HG03097 (cell line): ENCODE data around the gene NOC2L.

Source experiments
- ATAC-seq: cut with Tn5 transposase; IDR thresholded peaks from one replicate; pipeline ENCODE4 v1.9.1; 2021; ENCODE audit not compliant: unreplicated experiment, low FRiP score

The NOC2L gene

GRCh38 chr1:932776-933602 is 26.1 kb downstream of the NOC2L start:
- no peak for ATAC-seq

GRCh38 chr1:932173-932510 is 26.9 kb downstream of the NOC2L start:
- no peak for ATAC-seq

DNA sequence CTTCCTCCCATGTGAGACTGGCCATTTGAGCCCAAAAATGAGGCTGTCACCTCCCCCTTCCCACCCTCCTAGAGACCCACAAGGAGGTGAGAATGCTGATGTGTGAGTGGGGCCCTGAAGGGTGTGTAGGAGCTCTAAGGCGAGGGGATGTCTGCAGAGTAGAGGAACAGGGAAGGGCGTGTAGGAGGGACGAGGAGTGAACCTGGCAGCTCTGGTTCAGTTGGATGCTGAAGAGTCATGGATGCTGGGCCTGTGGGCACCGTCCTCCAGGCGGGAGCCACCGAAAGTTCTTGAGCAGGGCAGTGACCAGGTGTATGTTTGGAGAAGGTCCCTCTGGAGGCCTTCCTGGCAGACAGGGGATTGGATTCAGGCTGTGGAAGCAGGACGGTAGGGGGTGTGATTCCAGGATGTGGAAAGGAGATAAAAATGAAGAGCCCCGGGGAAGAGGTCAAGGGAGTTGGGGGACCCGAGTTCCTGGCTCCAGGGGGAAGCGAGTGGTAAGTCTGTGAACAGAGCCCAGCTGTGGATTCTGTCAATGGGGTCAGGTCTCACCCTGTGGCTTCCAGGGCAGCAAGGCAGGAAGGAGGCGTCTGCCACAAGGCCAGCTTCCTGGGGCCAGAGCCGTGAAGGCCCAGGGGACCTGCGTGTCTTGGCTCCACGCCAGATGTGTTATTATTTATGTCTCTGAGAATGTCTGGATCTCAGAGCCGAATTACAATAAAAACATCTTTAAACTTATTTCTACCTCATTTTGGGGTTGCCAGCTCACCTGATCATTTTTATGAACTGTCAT is 27.5 kb downstream of the NOC2L start:
- no peak for ATAC-seq

GRCh38 chr1:930633-931138 is 28.4 kb downstream of the NOC2L start:
- no peak for ATAC-seq

DNA sequence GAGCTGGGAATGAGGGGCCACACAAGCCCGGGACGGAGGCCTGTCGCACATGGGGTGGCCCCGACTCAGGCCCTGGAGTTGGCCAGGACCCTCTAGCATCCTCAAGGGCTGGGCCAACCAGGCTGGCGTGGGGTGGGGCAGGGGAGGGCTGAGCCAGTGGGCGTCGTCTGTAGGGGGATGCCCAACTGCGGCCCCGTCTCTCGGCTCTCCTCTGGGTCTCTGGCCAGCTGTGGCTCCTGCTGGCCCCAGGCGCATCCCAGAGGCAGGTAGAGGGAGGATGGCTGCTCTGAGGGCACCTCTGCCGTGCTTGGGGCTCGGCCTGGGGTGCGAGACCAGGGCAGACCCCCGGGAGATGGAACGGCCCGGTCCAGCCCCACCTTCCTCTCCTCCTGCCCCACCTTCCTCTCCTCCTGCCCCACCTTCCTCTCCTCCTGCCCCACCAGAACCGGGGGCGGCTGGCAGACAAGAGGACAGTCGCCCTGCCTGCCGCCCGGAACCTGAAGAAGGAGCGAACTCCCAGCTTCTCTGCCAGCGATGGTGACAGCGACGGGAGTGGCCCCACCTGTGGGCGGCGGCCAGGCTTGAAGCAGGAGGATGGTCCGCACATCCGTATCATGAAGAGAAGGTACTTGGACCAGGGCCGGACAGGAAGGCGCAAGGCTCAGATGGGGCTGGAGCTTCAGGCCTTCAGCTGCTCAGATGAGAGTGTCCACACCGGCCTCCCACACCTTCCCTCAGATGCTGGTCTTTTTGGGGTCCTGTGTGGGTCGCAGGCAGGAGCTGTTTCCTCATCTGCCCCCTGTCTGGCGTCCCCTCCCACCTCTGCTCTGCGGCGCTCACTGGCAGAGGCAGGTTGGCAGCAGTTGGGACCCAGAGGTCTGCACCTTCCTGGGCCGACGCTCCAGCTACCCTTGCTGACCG is 29.1 kb downstream of the NOC2L start:
- ATAC-seq = no peak

DNA sequence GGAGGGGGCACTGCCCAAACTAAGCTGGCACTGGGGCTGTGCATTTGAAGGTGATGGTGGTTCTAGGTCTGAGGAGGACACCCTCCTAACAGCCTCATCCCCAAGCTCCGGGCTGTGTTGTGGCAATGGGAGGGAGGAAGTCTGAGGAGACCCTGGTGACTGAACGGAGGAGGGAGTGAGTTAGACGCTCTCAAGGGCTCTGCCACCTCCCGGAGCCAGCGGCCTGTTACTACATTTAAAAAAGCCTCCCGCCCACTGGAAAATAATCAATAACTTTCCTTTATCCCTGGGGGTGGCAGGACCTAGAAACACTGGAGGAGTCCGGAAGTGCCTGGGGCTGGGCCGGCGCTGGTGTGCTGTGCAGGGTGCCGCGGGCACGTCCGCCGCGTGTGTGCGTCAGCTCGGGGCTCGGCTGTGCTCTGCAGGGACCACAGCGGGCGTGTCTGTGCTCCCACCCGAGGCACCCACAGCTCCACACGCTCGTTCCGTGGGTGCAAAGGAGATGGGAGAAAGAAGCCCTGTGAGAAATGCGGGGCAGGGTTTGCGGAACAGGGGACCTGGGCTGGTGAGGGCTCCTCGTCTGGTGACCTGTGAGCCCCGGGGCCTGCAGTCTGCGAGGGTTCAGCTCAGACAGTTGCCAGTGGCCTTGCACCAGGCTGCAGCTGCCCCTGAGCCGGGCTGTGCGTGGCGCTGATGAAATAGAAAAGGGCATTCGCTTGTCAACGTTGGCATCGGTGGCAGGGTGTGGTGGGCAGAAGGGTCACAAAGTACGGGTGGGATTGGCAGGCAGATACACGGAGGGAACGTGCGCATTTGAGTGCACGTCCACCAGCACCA is 30.0 kb downstream of the NOC2L start:
- no peak for ATAC-seq

- no peak for ATAC-seq
Observed at GRCh38 chr1:927748-928147, 31.3 kb downstream of the NOC2L start.

DNA sequence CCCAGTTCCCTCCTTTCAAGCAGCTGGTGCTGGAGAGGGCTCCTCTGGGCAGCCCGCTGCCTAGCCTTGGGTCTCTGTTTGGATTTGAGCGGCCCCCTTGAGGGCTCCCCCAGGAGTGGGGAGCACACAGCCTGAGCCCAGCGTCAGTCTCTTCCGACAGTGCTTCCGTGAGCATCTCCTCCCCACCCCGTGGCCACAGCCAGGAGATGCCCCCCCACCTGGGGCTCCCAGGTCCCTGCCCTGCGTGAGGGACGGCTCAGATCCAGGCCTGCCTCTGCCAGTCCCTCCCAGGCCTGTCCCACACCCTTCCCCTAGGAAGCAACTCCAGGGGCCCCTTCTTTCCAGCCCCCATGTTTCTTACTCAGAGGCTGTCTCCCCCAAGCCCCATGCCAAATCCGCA is 31.8 kb downstream of the NOC2L start:
- ATAC-seq = no peak

DNA sequence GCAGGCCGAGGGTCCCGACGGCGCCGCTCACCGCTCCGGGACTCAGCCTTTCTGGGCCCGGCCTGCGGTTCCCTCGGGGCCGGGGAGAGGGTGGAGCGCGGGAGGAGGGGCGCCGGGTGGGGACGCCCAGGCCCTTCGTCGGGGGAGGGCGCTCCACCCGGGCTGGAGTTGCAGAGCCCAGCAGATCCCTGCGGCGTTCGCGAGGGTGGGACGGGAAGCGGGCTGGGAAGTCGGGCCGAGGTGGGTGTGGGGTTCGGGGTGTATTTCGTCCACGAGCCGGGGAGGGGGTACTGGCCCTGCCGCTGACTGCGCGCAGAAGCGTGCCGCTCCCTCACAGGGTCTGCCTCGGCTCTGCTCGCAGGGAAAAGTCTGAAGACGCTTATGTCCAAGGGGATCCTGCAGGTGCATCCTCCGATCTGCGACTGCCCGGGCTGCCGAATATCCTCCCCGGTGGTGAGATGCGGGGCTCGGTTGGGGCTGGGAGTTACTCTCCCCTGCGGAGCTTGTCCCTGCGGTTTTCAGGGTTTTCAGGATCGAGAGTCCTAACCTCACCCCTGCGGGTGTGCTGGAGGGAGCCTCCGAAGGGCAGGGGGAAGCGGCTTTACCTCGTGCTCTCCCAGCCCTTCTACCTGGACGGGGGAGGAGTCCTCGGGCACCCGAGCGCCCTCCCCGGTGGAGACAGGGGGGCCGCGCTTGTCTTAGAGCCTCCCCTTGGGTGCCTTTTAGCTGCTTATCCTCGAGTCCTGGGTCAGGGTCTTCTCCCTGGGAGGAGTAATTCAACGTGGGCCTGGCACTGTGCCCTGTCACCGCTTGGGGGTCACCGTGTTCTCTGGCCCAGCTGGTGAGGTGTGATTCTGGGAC is 33.3 kb downstream of the NOC2L start:
- no peak for ATAC-seq

DNA sequence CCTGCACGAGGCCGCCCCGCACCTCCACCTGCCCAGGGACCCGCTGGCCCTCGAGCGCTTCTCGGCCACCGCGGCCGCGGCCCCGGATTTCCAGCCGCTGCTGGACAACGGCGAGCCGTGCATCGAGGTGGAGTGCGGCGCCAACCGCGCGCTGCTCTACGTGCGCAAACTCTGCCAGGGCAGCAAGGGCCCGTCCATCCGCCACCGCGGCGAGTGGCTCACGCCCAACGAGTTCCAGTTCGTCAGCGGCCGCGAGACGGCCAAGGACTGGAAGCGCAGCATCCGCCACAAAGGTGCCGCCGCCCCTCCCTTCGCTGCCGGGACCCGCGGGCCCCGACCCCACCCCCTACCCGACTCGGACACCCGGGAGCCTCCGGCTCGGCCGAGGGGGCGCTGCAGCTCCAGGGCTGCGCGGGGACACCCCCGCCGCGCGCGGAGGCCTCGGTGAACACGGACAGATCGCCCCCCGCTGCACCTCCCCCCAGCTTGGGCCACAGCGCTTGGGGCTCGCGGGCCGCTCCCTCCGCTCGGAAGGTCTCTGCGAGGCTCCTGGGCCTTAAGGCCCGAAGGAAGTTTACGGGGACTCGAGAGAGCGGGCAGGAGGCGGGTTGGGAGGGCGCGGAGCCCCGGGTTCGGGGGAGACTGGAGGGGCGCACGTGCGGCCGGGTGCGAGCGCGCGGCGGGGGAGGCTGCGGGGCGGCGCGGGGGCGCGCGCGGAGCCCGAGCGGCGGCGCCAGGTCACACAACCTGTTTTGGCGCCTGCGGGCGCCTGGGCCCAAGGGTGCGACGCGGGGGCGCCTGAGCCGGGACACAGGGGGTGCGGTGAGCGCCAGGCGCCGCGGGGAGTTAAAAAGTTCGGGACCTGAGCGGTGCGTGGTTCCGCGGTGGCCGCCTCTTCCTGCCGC is 34.1 kb downstream of the NOC2L start:
- ATAC-seq = no peak

- ATAC-seq = no peak
Observed at GRCh38 chr1:923991-924655, 34.9 kb downstream of the NOC2L start.

DNA sequence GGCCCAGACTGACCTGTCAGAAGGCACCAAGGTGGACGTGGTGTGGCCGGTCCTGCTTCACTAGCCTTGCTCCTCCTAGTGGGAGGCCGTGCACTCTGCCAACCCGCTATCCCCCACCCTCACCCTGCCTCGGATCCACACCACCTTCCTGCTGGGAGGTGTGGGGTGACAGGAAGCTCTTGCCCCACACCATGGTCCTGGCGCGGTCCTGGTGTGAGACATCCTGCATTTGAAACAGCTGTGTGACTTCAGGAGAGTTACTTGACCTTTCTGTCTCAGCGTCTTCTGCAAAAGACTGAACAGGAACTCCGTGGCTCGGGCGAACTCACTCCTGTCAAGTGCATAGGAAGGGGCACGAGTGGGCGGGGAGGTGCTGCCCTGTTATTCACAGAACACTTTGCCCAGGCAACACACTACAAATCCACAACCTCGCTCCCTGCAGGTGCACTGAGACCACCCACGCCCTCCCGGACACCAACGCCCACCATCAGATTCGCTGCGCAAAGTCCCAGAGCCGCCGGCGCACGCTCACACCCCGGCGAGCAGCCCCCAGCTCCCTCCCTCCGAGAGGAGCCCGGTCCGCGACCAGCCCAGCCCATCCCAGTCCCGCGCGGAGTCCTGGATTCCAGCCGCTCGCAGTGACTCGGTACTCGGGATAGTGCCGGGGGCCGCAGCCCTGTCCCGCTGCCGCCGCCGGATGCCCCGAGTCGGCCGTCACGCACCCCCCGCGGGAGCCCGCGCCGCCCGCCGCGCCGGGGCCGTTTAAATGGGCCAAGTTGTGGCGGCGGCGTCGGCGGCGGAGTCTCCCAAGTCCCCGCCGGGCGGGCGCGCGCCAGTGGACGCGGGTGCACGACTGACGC is 35.7 kb downstream of the NOC2L start, which contains the start of gene SAMD11:
TSS of gene SAMD11 (plus strand) at position 793 of the 860 bp plus-strand sequence. CDS start 509 bp downstream, outside the sequence.
- no peak for ATAC-seq

- ATAC-seq = no peak
Observed at GRCh38 chr1:921011-921837, 37.8 kb downstream of the NOC2L start.

DNA sequence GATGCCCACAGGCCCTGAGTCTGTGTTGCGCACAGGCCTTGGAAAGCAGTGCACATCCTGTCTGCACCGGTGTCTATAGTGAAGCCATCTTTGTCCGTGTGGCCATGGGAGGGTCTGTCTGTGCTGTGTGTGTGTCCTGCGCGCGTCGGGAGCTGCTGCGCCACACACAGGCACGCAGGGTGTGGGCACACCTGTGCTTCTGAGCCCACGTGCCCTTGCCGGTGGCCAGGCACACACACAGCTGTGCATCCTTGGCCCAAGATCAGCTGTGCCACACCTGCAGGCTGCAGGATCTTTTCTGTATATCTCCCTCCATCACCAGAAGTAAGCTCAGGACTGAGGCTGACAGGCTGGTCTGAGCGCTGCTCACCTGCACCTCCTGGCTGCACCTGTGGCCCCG is 38.5 kb downstream of the NOC2L start:
- no peak for ATAC-seq

GRCh38 chr1:920010-920409 is 39.0 kb downstream of the NOC2L start:
- ATAC-seq = no peak
